ENCODE measurements around the gene ATL3. TPM values are rescaled to one million over a fixed set of nuclear protein-coding genes. Genes with fewer than 3 reads are reported as not detected.

ATL3 gene
- total RNA-seq = 13.4 TPM
- long read RNA-seq, full-length matches to known transcripts = 1 of 6 reads
- long read RNA-seq, partial matches to known transcripts = 5 of 6 reads
- long read RNA-seq, other reads (novel, unspliced or antisense) = 0 of 6 reads

GRCh38 chr11:63671322-63672155 is at the start of gene ATL3:
Gene ATL3, minus strand, starts transcription at chr11:63671376. Its CDS starts 41 bp downstream, at chr11:63671335.
- H3K27ac ChIP-seq (replicated peaks) = peak within 1 kb of the TSS; percentile 99
- TF ChIP-seq CTCF (IDR thresholded peaks at IDR 0.05; ENCODE audit: borderline replicate concordance) = peak; percentile 14
- no peaks in the 10 kb centered on the region for H3K27me3 ChIP-seq (ENCODE audit: low read depth)
- peak within 1 kb of the TSS; percentile 100 for H3K4me3 ChIP-seq
- no peaks in the 10 kb centered on the region for H3K36me3 ChIP-seq
- H3K9me3 ChIP-seq (replicated peaks) = no peaks in the 10 kb centered on the region
- H3K4me1 ChIP-seq = peaks cover 68% of the 10 kb centered on the region
- intact Hi-C loops (cut with micrococcal nuclease) = no loop called here
- peak; percentile 98 for DNase-seq

GRCh38 chr11:63720611-63721010 is 49.4 kb upstream of the ATL3 start:
- no peaks in the 10 kb centered on the region for H3K36me3 ChIP-seq
- no peak overlapping the region for H3K4me3 ChIP-seq
- no peaks in the 10 kb centered on the region for H3K27me3 ChIP-seq (ENCODE audit: low read depth)
- TF ChIP-seq CTCF (IDR thresholded peaks at IDR 0.05; ENCODE audit: borderline replicate concordance) = no peak
- no peak for DNase-seq
- no peaks in the 10 kb centered on the region for H3K4me1 ChIP-seq
- intact Hi-C loops (cut with micrococcal nuclease) = no loop called here
- no peaks in the 10 kb centered on the region for H3K9me3 ChIP-seq (replicated peaks)
- no peak overlapping the region for H3K27ac ChIP-seq (replicated peaks)

GRCh38 chr11:63719987-63720386 is 48.8 kb upstream of the ATL3 start:
- Histone ChIP-seq H3K9me3 (replicated peaks) (no peaks in the 10 kb centered on the region), H3K36me3 (no peaks in the 10 kb centered on the region), H3K27ac (replicated peaks) (no peak overlapping the region), H3K4me3 (no peak overlapping the region), H3K4me1 (no peaks in the 10 kb centered on the region), H3K27me3 (ENCODE audit: low read depth) (no peaks in the 10 kb centered on the region)
- intact Hi-C loops (cut with micrococcal nuclease) = loop anchor here (10.0 kb wide), 1 partner anchor 55 kb away; no protein-coding TSS in a partner anchor
- DNase-seq = no peak
- no peak for TF ChIP-seq CTCF (IDR thresholded peaks at IDR 0.05; ENCODE audit: borderline replicate concordance)

- DNase-seq = no peak
- no peaks in the 10 kb centered on the region for H3K9me3 ChIP-seq (replicated peaks)
- no peak for TF ChIP-seq CTCF (IDR thresholded peaks at IDR 0.05; ENCODE audit: borderline replicate concordance)
- H3K27me3 ChIP-seq (ENCODE audit: low read depth) = no peaks in the 10 kb centered on the region
- intact Hi-C loops (cut with micrococcal nuclease) = loop anchor here (10.0 kb wide), 1 partner anchor 54 kb away; no protein-coding TSS in a partner anchor
- H3K27ac ChIP-seq (replicated peaks) = no peak overlapping the region
- H3K4me3 ChIP-seq = no peak overlapping the region
- H3K4me1 ChIP-seq = no peaks in the 10 kb centered on the region
- H3K36me3 ChIP-seq = no peaks in the 10 kb centered on the region
Observed at GRCh38 chr11:63719001-63719400, 47.8 kb upstream of the ATL3 start.

- no peak for TF ChIP-seq CTCF (IDR thresholded peaks at IDR 0.05; ENCODE audit: borderline replicate concordance)
- Histone ChIP-seq H3K36me3 (no peaks in the 10 kb centered on the region), H3K27me3 (ENCODE audit: low read depth) (no peaks in the 10 kb centered on the region), H3K27ac (replicated peaks) (no peak overlapping the region), H3K4me3 (no peak overlapping the region), H3K9me3 (replicated peaks) (no peaks in the 10 kb centered on the region), H3K4me1 (no peaks in the 10 kb centered on the region)
- intact Hi-C loops (cut with micrococcal nuclease) = loop anchor here (10.0 kb wide), 1 partner anchor 51 kb away; no protein-coding TSS in a partner anchor
- no peak for DNase-seq
Observed at GRCh38 chr11:63716046-63716445, 44.9 kb upstream of the ATL3 start.
